GM12865 (cell line): ENCODE data around the gene FAM20A.

Experiments
- DNase-seq: peaks from one replicate; pipeline ENCODE4 v3.0.0; 2010; ENCODE audit warnings: low read depth
- H3K4me3 ChIP-seq: 2 replicates; pipeline ENCODE4 v1.5.1; 2011; ENCODE audit warnings: mild to moderate bottlenecking, low read depth, low read length, control low read depth
- TF ChIP-seq, protein P1 (sequence below): IDR thresholded peaks from 2 replicates; pipeline ENCODE4 v1.5.1; 2011; ENCODE audit warnings: low read length, control low read depth, low read depth, inconsistent platforms; ENCODE audit not compliant: insufficient read depth; ENCODE audit errors: missing control alignments

FAM20A gene

GRCh38 chr17:68567581-68567980, 33.6 kb downstream of the FAM20A start:
- H3K4me3 ChIP-seq = no peak overlapping the region
- DNase-seq = no peak
- TF ChIP-seq, protein P1, sequence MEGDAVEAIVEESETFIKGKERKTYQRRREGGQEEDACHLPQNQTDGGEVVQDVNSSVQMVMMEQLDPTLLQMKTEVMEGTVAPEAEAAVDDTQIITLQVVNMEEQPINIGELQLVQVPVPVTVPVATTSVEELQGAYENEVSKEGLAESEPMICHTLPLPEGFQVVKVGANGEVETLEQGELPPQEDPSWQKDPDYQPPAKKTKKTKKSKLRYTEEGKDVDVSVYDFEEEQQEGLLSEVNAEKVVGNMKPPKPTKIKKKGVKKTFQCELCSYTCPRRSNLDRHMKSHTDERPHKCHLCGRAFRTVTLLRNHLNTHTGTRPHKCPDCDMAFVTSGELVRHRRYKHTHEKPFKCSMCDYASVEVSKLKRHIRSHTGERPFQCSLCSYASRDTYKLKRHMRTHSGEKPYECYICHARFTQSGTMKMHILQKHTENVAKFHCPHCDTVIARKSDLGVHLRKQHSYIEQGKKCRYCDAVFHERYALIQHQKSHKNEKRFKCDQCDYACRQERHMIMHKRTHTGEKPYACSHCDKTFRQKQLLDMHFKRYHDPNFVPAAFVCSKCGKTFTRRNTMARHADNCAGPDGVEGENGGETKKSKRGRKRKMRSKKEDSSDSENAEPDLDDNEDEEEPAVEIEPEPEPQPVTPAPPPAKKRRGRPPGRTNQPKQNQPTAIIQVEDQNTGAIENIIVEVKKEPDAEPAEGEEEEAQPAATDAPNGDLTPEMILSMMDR = no peak

DNA sequence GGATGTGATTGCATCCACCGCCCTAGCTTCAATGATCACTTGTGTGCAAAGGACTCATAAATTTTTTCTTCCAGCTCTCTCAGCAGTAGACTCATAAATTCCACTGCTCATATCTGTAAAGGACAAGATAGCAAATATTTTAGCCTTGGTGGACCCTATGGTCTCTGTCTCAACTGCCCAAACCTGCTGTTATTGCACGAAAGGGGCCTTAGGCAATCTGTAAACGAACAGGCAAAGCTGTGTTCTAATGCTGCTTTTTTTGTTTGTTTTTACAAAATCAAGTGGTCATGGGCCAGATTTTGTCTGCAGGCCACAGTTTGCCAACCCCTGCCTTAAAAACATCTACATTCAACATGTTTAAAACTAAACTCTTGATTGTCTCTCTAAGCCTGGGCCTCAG, 34.1 kb downstream of the FAM20A start:
- TF ChIP-seq, protein P1 = no peak
- no peak for DNase-seq
- no peak overlapping the region for H3K4me3 ChIP-seq

DNA sequence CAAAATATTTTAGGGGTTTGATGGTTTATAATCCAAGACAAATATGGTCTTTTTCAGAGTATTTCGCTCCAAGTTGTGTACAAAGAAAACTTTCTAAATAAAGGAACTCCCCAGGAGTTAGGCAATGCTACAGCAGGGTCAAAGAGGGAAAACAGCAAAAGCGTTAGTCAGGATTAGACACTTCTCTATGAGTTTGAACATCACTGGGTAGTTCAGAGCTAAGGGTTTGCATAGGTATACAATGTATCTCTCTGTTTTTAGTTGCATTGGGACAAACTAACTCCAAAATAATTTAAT, 34.8 kb downstream of the FAM20A start:
- DNase-seq = no peak

GRCh38 chr17:68565661-68566441, 35.3 kb downstream of the FAM20A start:
- no peak for DNase-seq
- H3K4me3 ChIP-seq = no peak overlapping the region
- TF ChIP-seq, protein P1 = no peak

More for the DNA sequence above, 34.8 kb downstream of the FAM20A start:
- H3K4me3 ChIP-seq = no peak overlapping the region
- TF ChIP-seq, protein P1 = no peak

GRCh38 chr17:68564415-68565111, 36.6 kb downstream of the FAM20A start:
- TF ChIP-seq, protein P1 = no peak
- DNase-seq = no peak

DNA sequence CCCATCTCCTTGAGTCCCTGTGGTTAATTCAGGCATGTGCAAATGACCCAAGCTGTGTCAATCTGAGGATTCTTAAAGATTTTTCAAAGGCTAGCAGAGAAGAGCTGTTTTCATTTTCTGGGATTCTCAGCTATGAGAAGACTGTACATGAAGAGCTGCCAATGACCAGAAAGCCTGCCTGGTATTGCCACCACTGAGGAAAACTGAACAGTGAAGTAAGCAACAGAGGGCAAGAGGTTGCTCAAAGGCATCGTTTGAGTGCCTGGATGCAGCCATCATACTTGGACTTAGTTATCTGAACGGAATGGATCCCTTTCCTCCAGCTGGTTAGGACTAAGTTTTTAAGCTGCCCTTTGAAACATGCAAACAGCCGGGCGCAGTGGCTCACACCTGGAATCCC, 38.4 kb downstream of the FAM20A start:
- TF ChIP-seq, protein P1 = no peak
- no peak for DNase-seq
- no peak overlapping the region for H3K4me3 ChIP-seq

More at GRCh38 chr17:68564415-68565111, 36.6 kb downstream of the FAM20A start:
- no peak overlapping the region for H3K4me3 ChIP-seq
